Measurements from ENCODE around the gene PCDHGA4.
A peak's percentile ranks its signal among the peaks of the same experiment; 100 is the strongest.
"Not testable (repeated sequence)": the region's sequence is repeated elsewhere in the genome, so short reads cannot be mapped to it uniquely, and the experiment has no call there.

The PCDHGA4 gene

DNA sequence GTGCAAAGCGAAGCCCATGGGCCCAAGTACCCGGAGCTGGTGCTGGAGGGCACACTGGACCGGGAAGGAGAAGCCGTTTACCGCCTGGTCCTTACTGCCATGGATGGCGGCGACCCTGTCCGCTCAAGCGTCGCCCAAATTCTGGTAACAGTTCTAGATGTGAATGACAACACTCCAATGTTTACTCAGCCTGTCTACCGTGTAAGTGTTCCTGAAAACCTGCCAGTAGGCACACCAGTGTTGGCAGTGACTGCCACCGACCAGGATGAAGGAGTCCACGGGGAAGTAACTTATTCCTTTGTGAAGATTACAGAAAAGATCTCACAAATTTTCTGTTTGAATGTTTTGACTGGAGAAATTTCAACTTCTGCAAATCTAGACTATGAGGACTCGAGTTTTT lies 19.8 kb downstream of the PCDHGA4 start:
- TF ChIP-seq, protein P1, sequence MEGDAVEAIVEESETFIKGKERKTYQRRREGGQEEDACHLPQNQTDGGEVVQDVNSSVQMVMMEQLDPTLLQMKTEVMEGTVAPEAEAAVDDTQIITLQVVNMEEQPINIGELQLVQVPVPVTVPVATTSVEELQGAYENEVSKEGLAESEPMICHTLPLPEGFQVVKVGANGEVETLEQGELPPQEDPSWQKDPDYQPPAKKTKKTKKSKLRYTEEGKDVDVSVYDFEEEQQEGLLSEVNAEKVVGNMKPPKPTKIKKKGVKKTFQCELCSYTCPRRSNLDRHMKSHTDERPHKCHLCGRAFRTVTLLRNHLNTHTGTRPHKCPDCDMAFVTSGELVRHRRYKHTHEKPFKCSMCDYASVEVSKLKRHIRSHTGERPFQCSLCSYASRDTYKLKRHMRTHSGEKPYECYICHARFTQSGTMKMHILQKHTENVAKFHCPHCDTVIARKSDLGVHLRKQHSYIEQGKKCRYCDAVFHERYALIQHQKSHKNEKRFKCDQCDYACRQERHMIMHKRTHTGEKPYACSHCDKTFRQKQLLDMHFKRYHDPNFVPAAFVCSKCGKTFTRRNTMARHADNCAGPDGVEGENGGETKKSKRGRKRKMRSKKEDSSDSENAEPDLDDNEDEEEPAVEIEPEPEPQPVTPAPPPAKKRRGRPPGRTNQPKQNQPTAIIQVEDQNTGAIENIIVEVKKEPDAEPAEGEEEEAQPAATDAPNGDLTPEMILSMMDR (IDR thresholded peaks at IDR 0.05; ENCODE audit: extremely low read depth, insufficient read depth, missing control alignments): no peak
- in situ Hi-C loops (cut with MboI; ENCODE audit: low pct_unique_long_range_greater_than_20kb, low sequenced_read_pairs, unreplicated experiment): no loop called here
- no peak for DNase-seq (ENCODE audit: low spot score)

DNA sequence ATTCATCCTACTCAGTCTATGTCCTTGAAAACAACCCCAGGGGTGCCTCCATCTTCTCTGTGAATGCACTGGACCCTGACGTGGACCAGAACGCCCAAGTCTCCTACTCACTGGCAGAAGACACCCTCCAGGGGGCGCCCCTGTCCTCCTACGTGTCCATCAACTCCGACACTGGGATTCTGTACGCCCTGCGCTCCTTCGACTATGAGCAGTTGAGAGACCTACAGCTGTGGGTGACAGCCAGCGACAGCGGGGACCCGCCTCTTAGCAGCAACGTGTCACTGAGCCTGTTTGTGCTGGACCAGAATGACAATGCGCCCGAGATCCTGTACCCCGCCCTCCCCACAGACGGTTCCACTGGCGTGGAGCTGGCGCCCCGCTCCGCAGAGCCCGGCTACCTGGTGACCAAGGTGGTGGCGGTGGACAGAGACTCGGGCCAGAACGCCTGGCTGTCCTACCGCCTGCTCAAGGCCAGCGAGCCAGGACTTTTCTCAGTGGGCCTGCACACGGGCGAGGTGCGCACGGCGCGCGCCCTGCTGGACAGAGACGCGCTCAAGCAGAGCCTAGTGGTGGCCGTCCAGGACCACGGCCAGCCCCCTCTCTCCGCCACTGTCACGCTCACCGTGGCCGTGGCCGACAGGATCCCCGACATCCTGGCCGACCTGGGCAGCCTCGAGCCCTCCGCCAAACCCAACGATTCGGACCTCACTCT lies 20.8 kb downstream of the PCDHGA4 start:
- in situ Hi-C loops (cut with MboI; ENCODE audit: low pct_unique_long_range_greater_than_20kb, low sequenced_read_pairs, unreplicated experiment); DNase-seq (ENCODE audit: low spot score): not testable (repeated sequence)

DNA sequence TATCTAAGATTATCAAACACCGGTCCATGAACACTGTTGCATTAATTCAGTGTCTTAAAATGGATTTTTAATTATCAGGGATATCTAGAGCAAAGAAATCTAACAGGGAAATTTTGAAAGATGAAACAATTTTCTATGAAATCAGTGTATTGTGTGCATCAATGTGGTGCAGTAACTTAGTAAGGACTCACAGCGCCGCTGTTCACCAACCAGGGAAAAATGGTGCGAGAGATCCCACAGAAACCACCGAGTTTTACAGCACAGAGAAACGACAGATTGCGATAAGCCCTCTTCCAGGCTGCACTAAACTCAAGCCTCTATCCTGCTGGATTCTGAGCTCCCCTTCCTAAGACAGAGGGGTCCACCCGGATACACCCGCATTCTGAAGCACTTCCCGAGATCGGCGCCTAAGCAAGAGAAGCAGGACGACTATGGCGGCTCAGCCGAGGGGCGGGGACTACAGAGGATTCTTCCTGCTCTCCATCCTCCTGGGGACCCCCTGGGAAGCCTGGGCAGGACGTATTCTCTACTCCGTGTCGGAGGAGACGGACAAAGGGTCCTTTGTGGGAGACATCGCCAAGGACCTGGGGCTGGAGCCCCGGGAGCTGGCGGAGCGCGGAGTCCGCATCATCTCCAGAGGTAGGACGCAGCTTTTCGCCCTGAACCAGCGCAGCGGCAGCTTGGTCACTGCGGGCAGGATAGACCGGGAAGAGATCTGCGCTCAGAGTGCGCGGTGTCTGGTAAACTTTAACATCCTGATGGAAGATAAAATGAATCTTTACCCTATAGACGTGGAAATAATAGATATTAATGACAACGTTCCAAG lies 27.9 kb downstream of the PCDHGA4 start, which contains the start of gene PCDHGA7:
PCDHGA7 (plus strand) TSS at position 274 of the 826 bp plus-strand sequence; CDS start at position 432, 158 bp downstream.
- in situ Hi-C loops (cut with MboI; ENCODE audit: low pct_unique_long_range_greater_than_20kb, low sequenced_read_pairs, unreplicated experiment): no loop called here
- TF ChIP-seq, protein P1 (IDR thresholded peaks at IDR 0.05; ENCODE audit: extremely low read depth, insufficient read depth, missing control alignments): peak; percentile 37
- DNase-seq (ENCODE audit: low spot score): no peak

DNA sequence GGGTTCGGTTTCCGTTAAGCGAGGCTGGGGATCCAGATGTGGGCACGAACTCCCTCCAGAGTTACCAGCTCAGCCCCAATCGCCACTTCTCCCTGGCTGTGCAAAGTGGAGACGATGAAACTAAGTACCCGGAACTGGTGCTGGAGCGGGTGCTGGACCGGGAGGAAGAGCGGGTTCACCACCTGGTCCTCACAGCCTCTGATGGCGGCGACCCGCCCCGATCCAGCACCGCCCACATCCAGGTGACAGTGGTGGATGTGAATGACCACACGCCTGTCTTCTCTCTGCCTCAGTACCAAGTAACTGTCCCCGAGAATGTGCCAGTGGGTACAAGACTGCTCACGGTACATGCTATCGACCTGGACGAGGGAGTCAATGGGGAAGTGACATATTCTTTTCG lies 28.5 kb downstream of the PCDHGA4 start:
- DNase-seq (ENCODE audit: low spot score): no peak
- in situ Hi-C loops (cut with MboI; ENCODE audit: low pct_unique_long_range_greater_than_20kb, low sequenced_read_pairs, unreplicated experiment): no loop called here
- TF ChIP-seq, protein P1 (IDR thresholded peaks at IDR 0.05; ENCODE audit: extremely low read depth, insufficient read depth, missing control alignments): no peak

DNA sequence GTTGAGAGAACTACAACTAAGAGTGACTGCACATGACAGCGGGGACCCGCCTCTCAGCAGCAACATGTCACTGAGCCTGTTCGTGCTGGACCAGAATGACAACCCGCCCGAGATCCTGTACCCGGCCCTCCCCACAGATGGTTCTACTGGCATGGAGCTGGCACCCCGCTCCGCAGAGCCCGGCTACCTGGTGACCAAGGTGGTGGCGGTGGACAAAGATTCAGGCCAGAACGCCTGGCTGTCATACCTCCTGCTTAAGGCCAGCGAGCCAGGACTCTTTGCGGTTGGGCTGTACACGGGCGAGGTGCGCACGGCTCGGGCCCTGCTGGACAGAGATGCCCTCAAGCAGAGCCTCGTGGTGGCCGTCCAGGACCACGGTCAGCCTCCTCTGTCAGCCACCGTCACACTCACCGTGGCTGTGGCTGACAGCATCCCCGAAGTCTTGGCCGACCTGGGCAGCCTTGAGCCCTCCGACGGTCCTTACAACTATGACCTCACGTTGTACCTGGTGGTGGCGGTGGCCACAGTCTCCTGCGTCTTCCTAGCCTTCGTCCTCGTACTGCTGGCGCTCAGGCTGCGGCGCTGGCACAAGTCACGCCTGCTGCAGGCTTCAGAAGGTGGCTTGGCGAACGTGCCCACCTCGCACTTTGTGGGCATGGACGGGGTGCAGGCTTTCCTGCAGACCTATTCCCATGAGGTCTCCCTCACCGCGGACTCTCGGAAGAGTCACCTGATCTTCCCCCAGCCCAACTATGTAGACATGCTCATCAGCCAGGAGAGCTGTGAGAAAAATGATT lies 29.8 kb downstream of the PCDHGA4 start:
- no peak for DNase-seq (ENCODE audit: low spot score)
- TF ChIP-seq, protein P1 (IDR thresholded peaks at IDR 0.05; ENCODE audit: extremely low read depth, insufficient read depth, missing control alignments): no peak
- in situ Hi-C loops (cut with MboI; ENCODE audit: low pct_unique_long_range_greater_than_20kb, low sequenced_read_pairs, unreplicated experiment): no loop called here

DNA sequence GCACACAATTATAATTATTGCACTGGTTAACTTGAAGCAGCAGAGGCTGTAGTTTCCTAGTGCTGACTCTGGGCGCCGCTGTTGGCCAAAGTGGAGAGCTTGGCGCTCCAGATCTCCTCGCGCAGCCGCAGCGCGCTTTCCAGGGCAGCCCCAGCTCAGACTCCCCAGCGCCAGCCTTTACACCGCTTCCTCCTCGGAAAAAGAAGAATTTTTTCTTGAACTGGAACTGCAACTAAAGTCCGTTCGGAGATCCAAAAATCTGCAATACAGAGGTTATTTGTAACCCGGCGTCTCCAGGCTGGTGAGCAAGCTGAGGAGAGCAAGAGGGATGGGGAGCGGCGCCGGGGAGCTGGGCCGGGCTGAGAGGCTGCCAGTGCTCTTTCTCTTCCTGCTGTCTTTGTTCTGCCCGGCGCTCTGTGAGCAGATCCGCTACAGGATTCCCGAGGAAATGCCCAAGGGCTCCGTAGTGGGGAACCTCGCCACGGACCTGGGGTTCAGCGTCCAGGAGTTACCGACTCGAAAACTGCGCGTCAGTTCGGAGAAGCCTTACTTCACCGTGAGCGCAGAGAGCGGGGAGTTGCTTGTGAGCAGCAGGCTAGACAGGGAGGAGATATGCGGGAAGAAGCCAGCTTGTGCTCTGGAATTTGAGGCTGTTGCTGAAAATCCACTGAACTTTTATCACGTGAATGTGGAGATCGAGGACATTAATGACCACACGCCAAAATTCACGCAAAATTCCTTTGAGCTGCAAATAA lies 32.9 kb downstream of the PCDHGA4 start, which contains the start of gene PCDHGB4:
PCDHGB4 (plus strand) TSS at position 142 of the 755 bp plus-strand sequence; CDS start at position 329, 187 bp downstream.
- TF ChIP-seq, protein P1 (IDR thresholded peaks at IDR 0.05; ENCODE audit: extremely low read depth, insufficient read depth, missing control alignments): peak; percentile 76
- in situ Hi-C loops (cut with MboI; ENCODE audit: low pct_unique_long_range_greater_than_20kb, low sequenced_read_pairs, unreplicated experiment): not testable (repeated sequence)
- peak; percentile 59 for DNase-seq (ENCODE audit: low spot score)
